Lower leg skin (tissue), 4 donors: ENCODE data around the gene SPACDR. TPM values are rescaled to one million over a fixed set of nuclear protein-coding genes. Genes with fewer than 3 reads are reported as not detected.
"Not testable (repeated sequence)": the region's sequence is repeated elsewhere in the genome, so short reads cannot be mapped to it uniquely, and the experiment has no call there.

Source experiments
- DNase-seq, 2 donors: peaks; one replicate each; pipeline ENCODE4 v3.0.0-alpha.2; 2019; ENCODE audit warnings: low spot score in 2 of 2
- H3K4me3 ChIP-seq: fragments of 200-600 bp; sonication (generic); 2 replicates; pipeline ENCODE4 v1.5.1; 2017; ENCODE audit warnings: mild to moderate bottlenecking, low read depth; ENCODE audit not compliant: poor library complexity, severe bottlenecking
- POLR2A ChIP-seq, 2 donors: fragments of 450-650 bp; IDR thresholded peaks; one replicate each; pipeline ENCODE4 v1.6.1; 2016 to 2017; ENCODE audit warnings: antibody characterized with exemption in 2 of 2, mild to moderate bottlenecking in 1 of 2, moderate library complexity in 1 of 2
- WGBS, 2 donors: methylation state at CpG; one replicate each; pipeline ENCODE4 v1.1.5; 2018; 5-methylcytosine and 5-hydroxymethylcytosine counted together
- intact Hi-C: fragments of 100-400 bp; cut with DNase I; formaldehyde crosslinking; loops from one replicate; pipeline ENCODE4 v1.15.0; 2023; ENCODE audit warnings: low total_unique reads
- total RNA-seq, 4 donors: library from RNA; depleted of rRNA; stranded (reverse); fragments of >200 nt; gene quantifications; one replicate each; pipeline ENCODE4 v1.1.0, GENCODE V29; 2016
- TF ChIP-seq, protein P1 (sequence below), 3 donors: fragments of 450-650 bp; IDR thresholded peaks; one replicate each; pipeline ENCODE4 v1.5.1; 2016; ENCODE audit warnings: antibody characterized with exemption in 3 of 3, mild to moderate bottlenecking in 3 of 3, moderate library complexity in 2 of 3

Gene SPACDR
- total RNA-seq, 4 donors from 2014 or later = 0.26 to 1.5 TPM; not detected in 2

DNA sequence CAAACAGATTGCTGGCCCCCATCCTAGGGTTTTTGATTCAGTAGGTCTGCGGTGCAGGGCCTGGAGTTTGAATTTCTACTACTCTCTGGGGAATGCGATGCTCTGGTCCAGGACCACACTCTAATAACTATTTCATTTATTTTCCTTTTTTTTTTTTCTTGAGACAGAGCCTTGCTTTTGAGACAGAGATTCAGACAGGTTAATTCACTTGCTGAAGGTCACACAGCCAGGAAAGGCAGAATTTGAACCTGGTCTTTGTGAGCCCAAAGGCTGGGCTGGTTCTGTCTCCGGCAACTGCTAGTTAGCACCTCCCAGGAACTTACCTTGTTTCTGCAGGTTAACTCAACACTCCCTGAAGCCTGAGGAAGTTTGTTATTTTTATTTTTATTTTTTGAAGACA is 11.5 kb downstream of the SPACDR start:
- DNase-seq = no peak
- TF ChIP-seq, protein P1, sequence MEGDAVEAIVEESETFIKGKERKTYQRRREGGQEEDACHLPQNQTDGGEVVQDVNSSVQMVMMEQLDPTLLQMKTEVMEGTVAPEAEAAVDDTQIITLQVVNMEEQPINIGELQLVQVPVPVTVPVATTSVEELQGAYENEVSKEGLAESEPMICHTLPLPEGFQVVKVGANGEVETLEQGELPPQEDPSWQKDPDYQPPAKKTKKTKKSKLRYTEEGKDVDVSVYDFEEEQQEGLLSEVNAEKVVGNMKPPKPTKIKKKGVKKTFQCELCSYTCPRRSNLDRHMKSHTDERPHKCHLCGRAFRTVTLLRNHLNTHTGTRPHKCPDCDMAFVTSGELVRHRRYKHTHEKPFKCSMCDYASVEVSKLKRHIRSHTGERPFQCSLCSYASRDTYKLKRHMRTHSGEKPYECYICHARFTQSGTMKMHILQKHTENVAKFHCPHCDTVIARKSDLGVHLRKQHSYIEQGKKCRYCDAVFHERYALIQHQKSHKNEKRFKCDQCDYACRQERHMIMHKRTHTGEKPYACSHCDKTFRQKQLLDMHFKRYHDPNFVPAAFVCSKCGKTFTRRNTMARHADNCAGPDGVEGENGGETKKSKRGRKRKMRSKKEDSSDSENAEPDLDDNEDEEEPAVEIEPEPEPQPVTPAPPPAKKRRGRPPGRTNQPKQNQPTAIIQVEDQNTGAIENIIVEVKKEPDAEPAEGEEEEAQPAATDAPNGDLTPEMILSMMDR (IDR thresholded peaks at IDR 0.05) = no peak
- no peak for TF ChIP-seq POLR2A (IDR thresholded peaks at IDR 0.05)
- intact Hi-C loops = no loop called here
- H3K4me3 ChIP-seq = no peak overlapping the region
- whole genome bisulfite sequencing, 2 donors = 69 to 70% methylated on average over 3 of the region's 3 CpGs

DNA sequence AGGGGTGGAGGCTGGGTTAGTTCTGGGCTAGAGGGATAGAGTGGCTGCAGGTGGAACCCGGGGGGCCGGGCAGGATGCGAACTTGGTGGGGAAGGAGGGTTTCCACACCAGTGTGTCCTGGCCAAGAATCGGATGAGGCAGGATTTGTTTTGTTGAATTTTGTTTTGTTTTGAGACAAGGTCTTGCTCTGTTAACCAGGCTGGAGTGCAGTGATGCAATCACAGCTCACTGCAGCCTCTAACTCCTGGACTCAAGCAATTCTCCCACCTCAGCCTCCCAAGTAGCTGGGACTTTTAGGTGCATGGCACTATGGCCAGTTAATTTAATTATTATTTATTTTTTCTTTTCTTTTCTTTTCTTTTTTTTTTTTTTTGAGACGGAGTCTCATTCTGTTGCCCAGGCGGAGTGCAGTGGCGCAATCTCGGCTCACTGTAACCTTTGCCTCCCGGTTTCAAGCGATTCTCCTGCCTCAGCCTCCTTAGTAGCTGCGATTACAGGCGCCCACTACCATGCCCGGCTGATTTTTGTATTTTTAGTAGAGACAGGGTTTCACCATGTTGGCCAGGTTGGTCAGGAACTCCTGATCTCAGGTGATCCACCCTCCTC is 14.8 kb downstream of the SPACDR start:
- 88 to 92% methylated on average over 13 of the region's 13 CpGs for WGBS, 2 donors
- no peak for DNase-seq
- intact Hi-C loops = no loop called here
- no peak for TF ChIP-seq POLR2A (IDR thresholded peaks at IDR 0.05)
- TF ChIP-seq, protein P1 (IDR thresholded peaks at IDR 0.05) = no peak
- no peak overlapping the region for H3K4me3 ChIP-seq

DNA sequence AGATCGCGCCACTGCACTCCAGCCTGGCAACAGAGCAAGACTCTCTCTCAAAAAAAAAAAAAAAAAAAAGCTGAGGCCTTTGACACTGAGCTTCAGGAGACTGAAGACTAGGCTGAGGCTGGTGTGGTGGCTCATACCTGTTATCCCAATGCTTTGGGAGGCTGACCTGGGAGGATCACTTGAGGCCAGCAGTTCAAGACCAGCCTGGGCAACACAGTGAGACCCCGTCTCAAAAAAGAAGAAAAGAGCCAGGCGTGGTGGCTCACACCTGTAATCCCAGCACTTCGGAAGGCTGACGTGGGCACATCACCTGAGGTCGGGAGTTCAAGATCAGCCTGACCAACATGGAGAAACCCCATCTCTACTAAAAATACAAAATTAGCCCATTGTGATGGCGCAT is 16.7 kb downstream of the SPACDR start:
- DNase-seq, H3K4me3 ChIP-seq, intact Hi-C loops: not testable (repeated sequence)
- WGBS, 2 donors = 93 to 97% methylated on average over 8 of the region's 8 CpGs

DNA sequence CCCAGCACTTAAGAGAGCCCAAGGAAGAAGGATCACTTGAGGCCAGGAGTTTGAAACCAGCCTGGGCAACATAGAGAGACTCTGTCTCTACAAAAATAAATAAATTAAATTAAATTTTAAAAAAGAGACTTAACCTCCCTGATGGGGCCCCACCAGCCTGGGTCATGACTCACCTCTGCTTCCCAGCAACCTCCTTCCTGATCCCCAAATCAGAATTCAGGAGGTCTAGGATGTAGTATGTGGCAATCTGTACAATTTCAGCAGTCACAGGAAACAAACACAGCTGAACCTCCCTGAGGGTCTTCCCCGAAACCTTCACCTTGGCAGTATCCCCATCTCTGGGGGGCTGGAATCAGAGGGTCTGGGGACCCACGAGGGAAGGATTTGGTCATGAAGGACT is 18.0 kb downstream of the SPACDR start:
- 47 to 80% methylated on average over 2 of the region's 2 CpGs for WGBS, 2 donors
- intact Hi-C loops = no loop called here
- no peak overlapping the region for H3K4me3 ChIP-seq
- no peak for DNase-seq
- no peak for TF ChIP-seq POLR2A (IDR thresholded peaks at IDR 0.05)
- TF ChIP-seq, protein P1 (IDR thresholded peaks at IDR 0.05) = no peak

DNA sequence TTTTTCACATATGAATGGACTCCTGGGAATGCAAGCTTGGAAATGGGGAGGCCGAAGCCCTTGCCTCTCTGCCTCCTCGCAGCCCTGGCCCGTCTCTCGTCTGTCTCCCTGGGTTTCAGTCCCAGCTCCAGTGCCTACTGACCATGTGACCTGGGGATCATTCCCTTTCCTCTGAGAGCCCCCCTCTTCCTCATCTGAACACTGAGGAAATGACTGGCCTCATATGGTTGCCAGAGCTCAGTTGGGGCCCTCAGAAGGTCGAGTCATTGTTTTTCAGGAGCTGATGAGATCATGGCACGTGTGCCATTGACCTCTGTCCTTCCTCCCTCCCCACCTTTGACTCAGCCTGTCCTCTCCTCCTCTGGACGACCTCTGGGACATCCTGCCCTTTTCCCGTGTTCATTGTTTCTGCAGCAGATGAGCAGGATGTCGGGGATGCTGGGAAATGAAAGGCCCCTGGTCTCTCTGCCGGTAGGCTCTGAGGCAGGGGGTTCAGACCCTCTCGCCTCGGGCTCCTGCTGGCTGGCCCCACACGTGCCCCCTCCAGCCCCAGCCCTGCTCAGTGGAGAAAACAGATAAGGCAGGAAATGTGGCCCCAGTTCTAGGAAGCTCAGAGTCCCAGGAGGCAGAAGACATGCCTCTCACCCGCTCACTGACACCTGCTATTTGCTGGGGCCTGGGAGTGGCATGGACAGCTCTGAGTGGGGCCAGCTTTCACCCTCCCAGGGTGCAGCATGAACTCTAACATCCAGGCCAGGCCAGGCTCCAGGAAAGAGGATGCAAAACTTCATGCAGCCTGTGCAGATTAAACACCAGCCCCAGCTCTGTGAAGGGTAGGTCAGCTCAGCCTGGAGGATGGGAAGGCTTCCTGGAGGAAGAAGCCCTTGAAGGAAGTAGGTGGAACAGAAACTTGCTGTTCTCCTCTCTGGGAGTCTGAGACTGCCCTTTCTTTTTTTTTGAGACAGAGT is 19.5 kb downstream of the SPACDR start:
- intact Hi-C loops = no loop called here
- TF ChIP-seq POLR2A (IDR thresholded peaks at IDR 0.05) = no peak
- TF ChIP-seq, protein P1 (IDR thresholded peaks at IDR 0.05) = peak in 1 of 3 donors; percentile 37
- 31 to 56% methylated on average over 14 of the region's 14 CpGs for WGBS, 2 donors
- H3K4me3 ChIP-seq = no peak overlapping the region
- no peak for DNase-seq

DNA sequence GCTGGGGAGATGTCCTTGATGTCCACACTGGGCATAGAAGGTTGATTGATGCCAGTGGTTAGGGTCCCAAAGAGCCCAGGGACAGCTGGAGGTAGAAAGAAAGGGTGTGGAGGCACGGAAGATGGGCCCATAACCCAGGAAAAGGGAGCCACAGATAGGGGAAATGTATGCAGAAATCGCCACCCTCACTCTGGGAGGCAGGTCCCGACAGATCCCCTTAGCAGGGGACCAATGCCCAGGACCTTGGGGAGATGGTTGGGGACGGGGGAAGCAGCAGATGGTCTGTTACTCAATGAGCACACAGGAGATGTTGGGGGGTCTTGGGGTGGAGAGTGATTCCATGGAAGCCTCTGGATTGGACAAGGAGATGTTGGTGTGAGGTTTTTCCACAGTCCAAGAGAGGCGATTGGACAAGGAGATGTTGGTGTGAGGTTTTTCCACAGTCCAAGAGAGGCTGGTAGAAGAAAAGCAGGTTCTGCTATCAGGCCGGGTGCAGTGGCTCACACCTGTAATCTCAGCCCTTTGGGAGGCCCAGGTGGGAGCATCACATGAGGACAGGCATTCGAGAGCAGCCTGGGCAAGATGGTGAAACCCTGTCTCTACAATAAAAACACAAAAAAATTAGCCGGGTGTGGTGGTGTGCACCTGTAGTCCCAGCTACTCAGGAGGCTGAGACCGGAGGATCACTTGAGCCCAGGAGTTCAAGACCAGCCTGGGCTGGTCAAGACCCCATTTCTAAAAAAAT is 20.8 kb downstream of the SPACDR start:
- DNase-seq = peak in 1 of 2 donors; percentile 78
- 91 to 93% methylated on average over 9 of the region's 9 CpGs for WGBS, 2 donors
- intact Hi-C loops = no loop called here
- no peak for TF ChIP-seq POLR2A (IDR thresholded peaks at IDR 0.05)
- TF ChIP-seq, protein P1 (IDR thresholded peaks at IDR 0.05) = no peak
- no peak overlapping the region for H3K4me3 ChIP-seq
